ENCODE data around the gene CCDC61.

Gene CCDC61

DNA sequence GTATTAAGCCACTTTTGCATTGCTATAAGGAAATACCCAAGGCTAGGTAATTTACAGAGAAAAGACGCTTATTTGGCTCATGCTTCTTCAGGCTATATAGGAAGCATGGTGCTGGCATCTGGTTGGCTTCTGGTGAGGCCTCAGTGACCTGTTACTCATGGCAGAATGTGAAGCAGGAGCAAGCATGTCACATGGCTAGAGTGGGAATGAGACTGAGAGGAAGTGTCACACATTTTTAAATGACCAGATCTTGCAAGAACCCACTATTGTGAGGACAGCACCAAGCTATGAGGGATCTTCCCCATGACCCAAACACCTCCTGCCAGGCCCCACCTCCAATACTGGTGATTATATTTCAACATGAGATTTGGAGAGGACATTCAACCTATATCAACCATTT lies 71.2 kb downstream of the CCDC61 start:
- H3K4me1 ChIP-seq (ENCODE audit: insufficient read depth, insufficient read length), result no peaks in the 10 kb centered on the region
- peaks cover 5% of the 10 kb centered on the region for H3K9me3 ChIP-seq (ENCODE audit: insufficient read depth, low read length)
- H3K4me3 ChIP-seq (ENCODE audit: insufficient read length, low read depth), result no peak overlapping the region
- no peaks in the 10 kb centered on the region for H3K36me3 ChIP-seq (ENCODE audit: insufficient read depth, insufficient read length, low read length)
- H3K9ac ChIP-seq (ENCODE audit: insufficient read length, low read depth), result no peak overlapping the region
- no peak for TF ChIP-seq ZNF274 (IDR thresholded peaks at IDR 0.05; ENCODE audit: low read depth, low read length)
- TF ChIP-seq SUZ12 (IDR thresholded peaks at IDR 0.05; ENCODE audit: extremely low read depth, insufficient read depth, insufficient read length), result no peak
- TF ChIP-seq YY1 (IDR thresholded peaks at IDR 0.05; ENCODE audit: insufficient read depth, insufficient read length), result no peak
- peaks cover 3% of the 10 kb centered on the region for H3K27me3 ChIP-seq (ENCODE audit: insufficient read depth, insufficient read length)
- DNase-seq (ENCODE audit: low read depth, low spot score), result no peak

DNA sequence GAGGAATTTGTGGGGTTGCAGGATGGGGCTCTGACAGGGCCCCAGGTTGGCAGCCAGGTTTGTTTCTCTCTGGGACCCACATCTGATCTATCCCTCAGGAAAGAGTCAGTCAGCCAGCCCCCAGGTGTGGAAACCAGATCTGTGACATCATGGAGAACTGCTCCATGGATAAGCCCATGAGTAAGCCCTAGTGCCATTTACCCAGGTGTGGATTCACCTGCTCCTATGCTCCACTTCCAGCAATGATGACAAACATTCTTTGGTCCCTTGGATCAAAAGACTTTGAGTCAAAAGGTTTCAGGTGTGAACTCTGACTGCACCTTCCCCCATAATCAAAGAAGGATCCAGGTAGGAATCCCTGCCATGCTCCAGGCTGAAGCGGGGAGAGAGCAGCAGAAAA lies 72.4 kb downstream of the CCDC61 start:
- no peaks in the 10 kb centered on the region for H3K4me1 ChIP-seq (ENCODE audit: insufficient read depth, insufficient read length)
- H3K9me3 ChIP-seq (ENCODE audit: insufficient read depth, low read length), result no peaks in the 10 kb centered on the region
- no peak for TF ChIP-seq ZNF274 (IDR thresholded peaks at IDR 0.05; ENCODE audit: low read depth, low read length)
- no peak for TF ChIP-seq YY1 (IDR thresholded peaks at IDR 0.05; ENCODE audit: insufficient read depth, insufficient read length)
- TF ChIP-seq SUZ12 (IDR thresholded peaks at IDR 0.05; ENCODE audit: extremely low read depth, insufficient read depth, insufficient read length), result no peak
- H3K36me3 ChIP-seq (ENCODE audit: insufficient read depth, insufficient read length, low read length), result no peaks in the 10 kb centered on the region
- H3K4me3 ChIP-seq (ENCODE audit: insufficient read length, low read depth), result no peak overlapping the region
- H3K9ac ChIP-seq (ENCODE audit: insufficient read length, low read depth), result no peak overlapping the region
- DNase-seq (ENCODE audit: low read depth, low spot score), result no peak
- H3K27me3 ChIP-seq (ENCODE audit: insufficient read depth, insufficient read length), result peaks cover 3% of the 10 kb centered on the region
